Measurements from ENCODE around the gene CPNE6.
"Not testable (repeated sequence)": the region's sequence is repeated elsewhere in the genome, so short reads cannot be mapped to it uniquely, and the experiment has no call there.

CPNE6 gene

GRCh38 chr14:24088095-24088494 lies 16.7 kb downstream of the CPNE6 start:
- no peak for FAIRE-seq

- no peak for FAIRE-seq
Measured at GRCh38 chr14:24089890-24090289, 18.5 kb downstream of the CPNE6 start.

GRCh38 chr14:24092110-24092504 lies 20.7 kb downstream of the CPNE6 start:
- no peak for FAIRE-seq

- FAIRE-seq, result no peak
Measured at GRCh38 chr14:24092505-24093206, 21.3 kb downstream of the CPNE6 start.

GRCh38 chr14:24093207-24093900 lies 22.0 kb downstream of the CPNE6 start:
- FAIRE-seq, result no peak

- FAIRE-seq, result no peak
Measured at GRCh38 chr14:24093901-24094840, 22.8 kb downstream of the CPNE6 start, which contains the start of gene PCK2. TSS of gene PCK2 (plus strand) at chr14:24094311. CDS start at chr14:24094406, 95 bp downstream.

- FAIRE-seq, result no peak
Measured at GRCh38 chr14:24094841-24095270, 23.5 kb downstream of the CPNE6 start.

- no peak for FAIRE-seq
Measured at GRCh38 chr14:24095271-24096068, 24.1 kb downstream of the CPNE6 start.

- no peak for FAIRE-seq
Measured at GRCh38 chr14:24096545-24097181, 25.3 kb downstream of the CPNE6 start.

GRCh38 chr14:24098229-24098926 lies 27.0 kb downstream of the CPNE6 start:
- FAIRE-seq, result no peak

- no peak for FAIRE-seq
Measured at GRCh38 chr14:24098927-24099813, 27.8 kb downstream of the CPNE6 start.

GRCh38 chr14:24100197-24100981 lies 29.0 kb downstream of the CPNE6 start:
- no peak for FAIRE-seq

GRCh38 chr14:24100982-24101494 lies 29.7 kb downstream of the CPNE6 start:
- FAIRE-seq, result no peak

GRCh38 chr14:24102357-24103048 lies 31.1 kb downstream of the CPNE6 start:
- no peak for FAIRE-seq

- FAIRE-seq, result no peak
Measured at GRCh38 chr14:24103451-24103850, 32.1 kb downstream of the CPNE6 start.

- not testable (repeated sequence) for FAIRE-seq
Measured at GRCh38 chr14:24105609-24106239, 34.4 kb downstream of the CPNE6 start.

- FAIRE-seq, result no peak
Measured at GRCh38 chr14:24106672-24107271, 35.4 kb downstream of the CPNE6 start.
